Testis (tissue), 2 donors: ENCODE measurements around the gene YJEFN3.

Experiments
- POLR2A ChIP-seq: fragments of 450-650 bp; IDR thresholded peaks from one replicate; pipeline ENCODE4 v1.6.1; 2017; ENCODE audit warnings: antibody characterized with exemption, mild to moderate bottlenecking, moderate library complexity
- TF ChIP-seq, protein P1 (sequence below), 3 experiments: fragments of 450-650 bp in 2 of 3; fragments of 200-600 bp in 1 of 3; sonication (generic) in 1 of 3; IDR thresholded peaks; one replicate each; pipeline ENCODE4 v1.5.1; 2016 to 2019; ENCODE audit warnings: antibody characterized with exemption in 3 of 3, mild to moderate bottlenecking in 2 of 3, moderate library complexity in 1 of 3

- no peak for TF ChIP-seq POLR2A
- TF ChIP-seq, protein P1, sequence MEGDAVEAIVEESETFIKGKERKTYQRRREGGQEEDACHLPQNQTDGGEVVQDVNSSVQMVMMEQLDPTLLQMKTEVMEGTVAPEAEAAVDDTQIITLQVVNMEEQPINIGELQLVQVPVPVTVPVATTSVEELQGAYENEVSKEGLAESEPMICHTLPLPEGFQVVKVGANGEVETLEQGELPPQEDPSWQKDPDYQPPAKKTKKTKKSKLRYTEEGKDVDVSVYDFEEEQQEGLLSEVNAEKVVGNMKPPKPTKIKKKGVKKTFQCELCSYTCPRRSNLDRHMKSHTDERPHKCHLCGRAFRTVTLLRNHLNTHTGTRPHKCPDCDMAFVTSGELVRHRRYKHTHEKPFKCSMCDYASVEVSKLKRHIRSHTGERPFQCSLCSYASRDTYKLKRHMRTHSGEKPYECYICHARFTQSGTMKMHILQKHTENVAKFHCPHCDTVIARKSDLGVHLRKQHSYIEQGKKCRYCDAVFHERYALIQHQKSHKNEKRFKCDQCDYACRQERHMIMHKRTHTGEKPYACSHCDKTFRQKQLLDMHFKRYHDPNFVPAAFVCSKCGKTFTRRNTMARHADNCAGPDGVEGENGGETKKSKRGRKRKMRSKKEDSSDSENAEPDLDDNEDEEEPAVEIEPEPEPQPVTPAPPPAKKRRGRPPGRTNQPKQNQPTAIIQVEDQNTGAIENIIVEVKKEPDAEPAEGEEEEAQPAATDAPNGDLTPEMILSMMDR (IDR thresholded peaks at IDR 0.05): no peak
Observed at GRCh38 chr19:19549804-19550464, 21.2 kb downstream of the YJEFN3 start.
